AG10803 (cell line): ENCODE measurements around the gene LGALSL.

ENCODE experiments used
- DNase-seq: peaks from one replicate; pipeline ENCODE4 v3.0.0; 2010; ENCODE audit warnings: low read depth
- H3K4me3 ChIP-seq: 2 replicates; pipeline ENCODE4 v1.5.1; 2011; ENCODE audit warnings: mild to moderate bottlenecking, low read length, control low read depth
- CTCF ChIP-seq: conservative IDR thresholded peaks from 2 replicates; pipeline ENCODE4 v1.5.1; 2011; ENCODE audit warnings: mild to moderate bottlenecking, low read length, control low read depth, inconsistent platforms

The LGALSL gene

GRCh38 chr2:64470766-64471295 lies 16.9 kb downstream of the LGALSL start:
- TF ChIP-seq CTCF, result no peak
- H3K4me3 ChIP-seq, result no peak overlapping the region

GRCh38 chr2:64471600-64471999 lies 17.6 kb downstream of the LGALSL start:
- no peak for DNase-seq
- no peak overlapping the region for H3K4me3 ChIP-seq
- no peak for TF ChIP-seq CTCF

More at GRCh38 chr2:64470766-64471295, 16.9 kb downstream of the LGALSL start:
- no peak for DNase-seq

- DNase-seq, result no peak
Observed at GRCh38 chr2:64472881-64473280, 18.9 kb downstream of the LGALSL start.

GRCh38 chr2:64474121-64474571 lies 20.2 kb downstream of the LGALSL start:
- TF ChIP-seq CTCF, result no peak
- DNase-seq, result no peak
- H3K4me3 ChIP-seq, result no peak overlapping the region

More at GRCh38 chr2:64472881-64473280, 18.9 kb downstream of the LGALSL start:
- no peak overlapping the region for H3K4me3 ChIP-seq
- no peak for TF ChIP-seq CTCF

- no peak for TF ChIP-seq CTCF
- no peak for DNase-seq
- no peak overlapping the region for H3K4me3 ChIP-seq
Observed at GRCh38 chr2:64474636-64475035, 20.7 kb downstream of the LGALSL start.

GRCh38 chr2:64477037-64477436 lies 23.1 kb downstream of the LGALSL start:
- no peak for TF ChIP-seq CTCF
- DNase-seq, result no peak
- no peak overlapping the region for H3K4me3 ChIP-seq

- no peak for DNase-seq
- H3K4me3 ChIP-seq, result no peak overlapping the region
- TF ChIP-seq CTCF, result no peak
Observed at GRCh38 chr2:64477979-64478378, 24.0 kb downstream of the LGALSL start.
